ENCODE measurements around the gene CAMK2B.

DNA sequence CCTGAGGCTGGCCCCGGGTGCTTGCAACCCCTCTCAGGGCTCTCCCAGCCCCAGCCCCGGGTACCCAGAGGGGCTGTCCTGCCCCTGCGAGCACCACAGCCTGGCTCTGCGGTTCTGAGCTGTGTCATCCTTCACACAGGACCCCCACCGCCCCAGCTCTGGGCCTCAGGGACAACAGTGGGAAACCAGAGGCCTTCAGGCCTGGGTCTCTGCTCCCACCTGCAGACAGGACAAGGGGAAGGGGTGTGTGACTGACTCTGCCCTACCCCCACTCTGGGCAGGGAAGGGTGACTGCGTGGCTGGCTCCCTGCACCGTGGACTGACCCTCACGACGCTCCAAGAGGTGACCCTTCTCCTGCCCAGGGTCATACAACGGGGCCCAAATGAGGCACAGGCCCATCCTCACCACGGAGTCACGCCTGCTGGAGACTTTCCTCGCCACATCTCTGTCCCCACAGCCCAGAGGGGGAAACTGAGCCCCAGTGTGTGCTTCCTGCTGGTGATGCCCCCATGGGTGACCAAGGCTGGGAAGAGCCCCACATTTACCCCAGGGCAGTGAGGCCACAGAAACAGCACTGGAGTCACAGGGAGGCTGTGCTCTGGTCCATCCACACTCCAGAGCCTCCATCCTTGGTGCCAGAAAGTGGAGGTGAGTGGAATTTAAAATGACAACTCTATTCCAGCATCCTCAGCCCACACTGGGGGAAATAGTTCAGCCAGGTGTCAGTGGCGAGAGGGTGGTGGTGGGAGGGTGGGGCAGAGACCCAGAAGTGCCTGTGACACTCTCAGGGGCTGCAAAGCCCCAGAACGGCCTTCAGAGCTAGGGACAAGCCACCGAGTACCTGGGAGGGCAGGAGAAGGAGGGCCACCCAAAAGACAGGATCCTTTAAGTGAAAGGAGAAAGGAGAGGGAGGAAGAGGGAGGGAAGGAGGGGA is 13.6 kb downstream of the CAMK2B start:
- TF ChIP-seq FOXM1 (IDR thresholded peaks at IDR 0.05; ENCODE audit: borderline replicate concordance, low read depth) (no peak), RAD21 (IDR thresholded peaks at IDR 0.05; ENCODE audit: low read depth) (no peak), TCF12 (IDR thresholded peaks at IDR 0.05; ENCODE audit: low read depth) (no peak), EP300 (IDR thresholded peaks at IDR 0.05; ENCODE audit: borderline replicate concordance) (no peak)
- TF ChIP-seq, protein P1, sequence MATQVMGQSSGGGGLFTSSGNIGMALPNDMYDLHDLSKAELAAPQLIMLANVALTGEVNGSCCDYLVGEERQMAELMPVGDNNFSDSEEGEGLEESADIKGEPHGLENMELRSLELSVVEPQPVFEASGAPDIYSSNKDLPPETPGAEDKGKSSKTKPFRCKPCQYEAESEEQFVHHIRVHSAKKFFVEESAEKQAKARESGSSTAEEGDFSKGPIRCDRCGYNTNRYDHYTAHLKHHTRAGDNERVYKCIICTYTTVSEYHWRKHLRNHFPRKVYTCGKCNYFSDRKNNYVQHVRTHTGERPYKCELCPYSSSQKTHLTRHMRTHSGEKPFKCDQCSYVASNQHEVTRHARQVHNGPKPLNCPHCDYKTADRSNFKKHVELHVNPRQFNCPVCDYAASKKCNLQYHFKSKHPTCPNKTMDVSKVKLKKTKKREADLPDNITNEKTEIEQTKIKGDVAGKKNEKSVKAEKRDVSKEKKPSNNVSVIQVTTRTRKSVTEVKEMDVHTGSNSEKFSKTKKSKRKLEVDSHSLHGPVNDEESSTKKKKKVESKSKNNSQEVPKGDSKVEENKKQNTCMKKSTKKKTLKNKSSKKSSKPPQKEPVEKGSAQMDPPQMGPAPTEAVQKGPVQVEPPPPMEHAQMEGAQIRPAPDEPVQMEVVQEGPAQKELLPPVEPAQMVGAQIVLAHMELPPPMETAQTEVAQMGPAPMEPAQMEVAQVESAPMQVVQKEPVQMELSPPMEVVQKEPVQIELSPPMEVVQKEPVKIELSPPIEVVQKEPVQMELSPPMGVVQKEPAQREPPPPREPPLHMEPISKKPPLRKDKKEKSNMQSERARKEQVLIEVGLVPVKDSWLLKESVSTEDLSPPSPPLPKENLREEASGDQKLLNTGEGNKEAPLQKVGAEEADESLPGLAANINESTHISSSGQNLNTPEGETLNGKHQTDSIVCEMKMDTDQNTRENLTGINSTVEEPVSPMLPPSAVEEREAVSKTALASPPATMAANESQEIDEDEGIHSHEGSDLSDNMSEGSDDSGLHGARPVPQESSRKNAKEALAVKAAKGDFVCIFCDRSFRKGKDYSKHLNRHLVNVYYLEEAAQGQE (IDR thresholded peaks at IDR 0.05; ENCODE audit: low read depth): no peak
